DOHH2 (cell line): ENCODE results near the gene LRRC51.

ENCODE experiments used
- EZH2phosphoT487 ChIP-seq: fragments of 200-600 bp; sonication (generic); IDR thresholded peaks from 2 replicates; pipeline ENCODE4 v1.6.1; 2017; ENCODE audit warnings: borderline replicate concordance, mild to moderate bottlenecking, antibody characterized with exemption, low read length, moderate library complexity, mixed read lengths
- TF ChIP-seq, protein P1 (sequence below): fragments of 200-600 bp; sonication (generic); IDR thresholded peaks from one replicate; pipeline ENCODE4 v1.5.1; 2014; ENCODE audit warnings: antibody characterized with exemption, mild to moderate bottlenecking, low read depth, low read length; ENCODE audit not compliant: poor library complexity, severe bottlenecking

DNA sequence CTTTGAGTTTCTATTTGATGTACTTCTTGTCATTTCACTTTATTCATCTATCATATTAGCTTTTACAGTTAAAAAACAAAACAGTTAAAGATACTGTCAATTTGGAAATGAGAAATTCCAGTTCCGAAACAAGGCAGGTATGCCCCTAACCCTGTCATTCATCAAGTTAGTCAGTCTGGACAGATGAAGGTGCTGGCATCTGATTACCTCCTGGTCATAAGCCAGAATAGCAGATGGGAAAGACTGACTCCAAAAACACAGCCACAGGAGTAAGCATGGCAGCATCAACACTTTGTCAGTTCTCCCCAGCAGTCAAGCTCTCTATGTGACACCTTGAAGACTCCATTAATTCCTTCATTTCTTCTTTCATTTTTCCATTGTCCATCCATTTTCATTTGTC, 4.3 kb downstream of the LRRC51 start:
- no peak for TF ChIP-seq EZH2phosphoT487
- TF ChIP-seq, protein P1, sequence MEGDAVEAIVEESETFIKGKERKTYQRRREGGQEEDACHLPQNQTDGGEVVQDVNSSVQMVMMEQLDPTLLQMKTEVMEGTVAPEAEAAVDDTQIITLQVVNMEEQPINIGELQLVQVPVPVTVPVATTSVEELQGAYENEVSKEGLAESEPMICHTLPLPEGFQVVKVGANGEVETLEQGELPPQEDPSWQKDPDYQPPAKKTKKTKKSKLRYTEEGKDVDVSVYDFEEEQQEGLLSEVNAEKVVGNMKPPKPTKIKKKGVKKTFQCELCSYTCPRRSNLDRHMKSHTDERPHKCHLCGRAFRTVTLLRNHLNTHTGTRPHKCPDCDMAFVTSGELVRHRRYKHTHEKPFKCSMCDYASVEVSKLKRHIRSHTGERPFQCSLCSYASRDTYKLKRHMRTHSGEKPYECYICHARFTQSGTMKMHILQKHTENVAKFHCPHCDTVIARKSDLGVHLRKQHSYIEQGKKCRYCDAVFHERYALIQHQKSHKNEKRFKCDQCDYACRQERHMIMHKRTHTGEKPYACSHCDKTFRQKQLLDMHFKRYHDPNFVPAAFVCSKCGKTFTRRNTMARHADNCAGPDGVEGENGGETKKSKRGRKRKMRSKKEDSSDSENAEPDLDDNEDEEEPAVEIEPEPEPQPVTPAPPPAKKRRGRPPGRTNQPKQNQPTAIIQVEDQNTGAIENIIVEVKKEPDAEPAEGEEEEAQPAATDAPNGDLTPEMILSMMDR = no peak
